A549 (cell line): ENCODE measurements around the gene MYOM1. TPM values are rescaled to one million over a fixed set of nuclear protein-coding genes. Genes with fewer than 3 reads are reported as not detected.
"Not testable (repeated sequence)": the region's sequence is repeated elsewhere in the genome, so short reads cannot be mapped to it uniquely, and the experiment has no call there.

Experiments
- ATAC-seq, 2 experiments: fragments of 200-7000 bp in 1 of 2; fragments of >200 bp in 1 of 2; cut with Nextera tagmentation in 1 of 2; cut with Tn5 transposase in 1 of 2; 3 replicates each; pipeline versions ENCODE4 v1.8.0 to v1.9.1; 2018 to 2020; ENCODE audit warnings: mild to moderate bottlenecking in 1 of 2, moderate library complexity in 1 of 2
- CTCF ChIA-PET: fragments of 300-600 bp; sonication (Branson Sonifier 250); formaldehyde crosslinking; extraction: SDS; loops from one replicate; lab custom pipeline; 2021; ENCODE audit warnings: antibody characterized with exemption, inconsistent platforms; lab: Yijun Ruan, JAX
- POLR2A ChIA-PET: fragments of 350-600 bp; formaldehyde crosslinking; extraction: SDS; loops from one replicate; lab custom pipeline; 2021; ENCODE audit warnings: antibody characterized with exemption, inconsistent platforms; lab: Yijun Ruan, JAX
- DNase-seq, 2 experiments: peaks; one replicate each; pipeline versions ENCODE4 v3.0.0 to v3.0.0-alpha.2; 2011 to 2016; ENCODE audit warnings: low read depth in 1 of 2, low spot score in 1 of 2
- FAIRE-seq: peaks from 2 replicates; lab custom pipeline; 2011; peaks lifted over from hg19 to GRCh38; lab: Jason Lieb, UNC
- H3K27ac ChIP-seq, 2 experiments: fragments of >200 bp; sonication (Bioruptor Twin); formaldehyde crosslinking; 3 replicates each; pipeline ENCODE4 v1.5.1; 2016 to 2017
- H3K4me1 ChIP-seq: fragments of >200 bp; sonication (Bioruptor Twin); formaldehyde crosslinking; 3 replicates; pipeline ENCODE4 v1.6.1; 2016
- H3K4me2 ChIP-seq: fragments of >200 bp; sonication (Bioruptor Twin); formaldehyde crosslinking; 3 replicates; pipeline ENCODE4 v1.6.1; 2016
- H3K4me3 ChIP-seq: fragments of >200 bp; sonication (Bioruptor Twin); formaldehyde crosslinking; 3 replicates; pipeline ENCODE4 v1.5.1; 2016
- H3K9me3 ChIP-seq: fragments of >200 bp; sonication (Bioruptor Twin); formaldehyde crosslinking; 3 replicates; pipeline ENCODE4 v1.6.1; 2016
- ATOH8 ChIP-seq: fragments of 250-450 bp; sonication (Bioruptor Pico); IDR thresholded peaks from 2 replicates; pipeline ENCODE4 v1.5.0; 2020; ENCODE audit warnings: low read depth, mild to moderate bottlenecking, moderate library complexity
- CBX2 ChIP-seq: fragments of 200-600 bp; sonication (generic); IDR thresholded peaks from 2 replicates; pipeline ENCODE4 v1.6.1; 2016; ENCODE audit warnings: low read depth, mild to moderate bottlenecking, borderline replicate concordance
- CBX8 ChIP-seq: fragments of 200-600 bp; sonication (generic); IDR thresholded peaks from 2 replicates; pipeline ENCODE4 v1.6.1; 2016
- CEBPB ChIP-seq, 2 experiments: fragments of >200 bp in 1 of 2; sonication (Bioruptor Twin) in 1 of 2; formaldehyde crosslinking in 1 of 2; IDR thresholded peaks; 2 replicates each; pipeline ENCODE4 v1.6.1; 2012 to 2016
- CHD4 ChIP-seq: fragments of 200-600 bp; sonication (generic); IDR thresholded peaks from 2 replicates; pipeline ENCODE4 v1.6.1; 2016; ENCODE audit warnings: antibody characterized with exemption, mild to moderate bottlenecking, borderline replicate concordance
- CTCF ChIP-seq: fragments of >200 bp; sonication (Bioruptor Twin); formaldehyde crosslinking; IDR thresholded peaks from 3 replicates; pipeline ENCODE4 v1.5.1; 2016
- ELK1 ChIP-seq: fragments of 150-350 bp; IDR thresholded peaks from 2 replicates; pipeline ENCODE4 v1.6.1; 2014; ENCODE audit warnings: low read depth, mild to moderate bottlenecking, low read length
- HMGXB4 ChIP-seq: fragments of 250-450 bp; sonication (Bioruptor Pico); IDR thresholded peaks from 2 replicates; pipeline ENCODE4 v1.5.0; 2021; ENCODE audit warnings: mild to moderate bottlenecking, moderate library complexity, borderline replicate concordance
- HOXA7 ChIP-seq: fragments of 250-450 bp; sonication (Bioruptor Pico); IDR thresholded peaks from 2 replicates; pipeline ENCODE4 v1.5.0; 2020; ENCODE audit warnings: mild to moderate bottlenecking, moderate library complexity
- HOXB5 ChIP-seq: fragments of 250-450 bp; sonication (Bioruptor Pico); IDR thresholded peaks from 2 replicates; pipeline ENCODE4 v1.5.0; 2020; ENCODE audit warnings: mild to moderate bottlenecking, moderate library complexity
- KDM5A ChIP-seq: fragments of 200-600 bp; sonication (generic); IDR thresholded peaks from 2 replicates; pipeline ENCODE4 v1.6.1; 2016; ENCODE audit warnings: antibody characterized with exemption, mild to moderate bottlenecking
- RCOR1 ChIP-seq: fragments of 150-350 bp; IDR thresholded peaks from 2 replicates; pipeline ENCODE4 v1.6.1; 2014; ENCODE audit warnings: antibody characterized with exemption, low read length, low read depth
- RFX5 ChIP-seq: fragments of 450-650 bp; IDR thresholded peaks from 2 replicates; pipeline ENCODE4 v1.7.1; 2014; ENCODE audit warnings: antibody characterized with exemption, mild to moderate bottlenecking, moderate library complexity
- TFCP2L1 ChIP-seq: fragments of 250-450 bp; sonication (Bioruptor Pico); IDR thresholded peaks from 2 replicates; pipeline ENCODE4 v1.5.0; 2021; ENCODE audit warnings: mild to moderate bottlenecking
- TP53 ChIP-seq: fragments of 250-450 bp; sonication (Bioruptor Pico); IDR thresholded peaks from 2 replicates; pipeline ENCODE4 v1.5.0; 2021; ENCODE audit warnings: mild to moderate bottlenecking, moderate library complexity
- ZFP36 ChIP-seq: fragments of 450-650 bp; IDR thresholded peaks from 2 replicates; pipeline ENCODE4 v1.6.1; 2014; ENCODE audit warnings: borderline replicate concordance; ENCODE audit not compliant: partially characterized antibody
- WGBS: methylation state at CpG from one replicate; pipeline ENCODE4 v1.1.6; 2017; ENCODE audit errors: missing lambda C conversion rate; 5-methylcytosine and 5-hydroxymethylcytosine counted together
- polyA plus RNA-seq, 4 experiments: library from polyadenylated mRNA; depleted of rRNA in 3 of 4; stranded (reverse); fragments of >200 nt; fragmentation: RNase III in 1 of 4; extraction: RNeasy Plus Mini Kit Qiagen cat#74134 plus additional on column Dnase treatment in 1 of 4; gene quantifications; 2 replicates in 3 of 4; 3 replicates in 1 of 4; pipeline ENCODE4 v1.2.3, GENCODE V29; 2011 to 2017

Gene MYOM1
- polyA plus RNA-seq, 2 of the 4 experiments (the other 2 are of a cell fraction): 0.18 to 0.30 TPM

GRCh38 chr18:3223356-3223755, 3.6 kb upstream of the MYOM1 start:
- CTCF ChIA-PET: no interaction called here
- no peak for DNase-seq
- WGBS: 70% methylated on average over 1 of the region's 1 CpG
- H3K4me3 ChIP-seq: no peak overlapping the region
- H3K9me3 ChIP-seq: no peaks in the 10 kb centered on the region
- FAIRE-seq: no peak
- H3K4me1 ChIP-seq: peaks cover 10% of the 10 kb centered on the region
- POLR2A ChIA-PET: no interaction called here
- TF ChIP-seq RCOR1 (no peak), RFX5 (no peak), KDM5A (no peak), CEBPB (IDR thresholded peaks at IDR 0.05) (no peak), CBX2 (no peak), HMGXB4 (CRISPR knock-in tag) (no peak), HOXA7 (no peak), TP53 (CRISPR knock-in tag) (no peak), ATOH8 (CRISPR knock-in tag) (no peak), TFCP2L1 (CRISPR knock-in tag) (no peak), CHD4 (no peak)
- no peak overlapping the region for H3K4me2 ChIP-seq
- no peak overlapping the region for H3K27ac ChIP-seq
- no peak for ATAC-seq

GRCh38 chr18:3221496-3221895, 1.7 kb upstream of the MYOM1 start:
- no peak overlapping the region for H3K4me3 ChIP-seq
- no peak for ATAC-seq
- CTCF ChIA-PET: interaction anchor here (1.2 kb wide), 1 partner anchor 24 kb away, joined by 4 read pairs; no protein-coding TSS in a partner anchor
- no peak overlapping the region for H3K27ac ChIP-seq
- no peak for DNase-seq
- POLR2A ChIA-PET: no interaction called here
- H3K4me1 ChIP-seq: peaks cover 23% of the 10 kb centered on the region
- no peak overlapping the region for H3K4me2 ChIP-seq
- TF ChIP-seq CTCF (no peak), ZFP36 (no peak), ELK1 (no peak), CEBPB (IDR thresholded peaks at IDR 0.05) (no peak), CBX8 (no peak), HOXB5 (CRISPR knock-in tag) (no peak)
- no peak for FAIRE-seq
- H3K9me3 ChIP-seq: no peaks in the 10 kb centered on the region
- 81% methylated on average over 6 of the region's 6 CpGs for WGBS

GRCh38 chr18:3220868-3221267, 1.1 kb upstream of the MYOM1 start:
- H3K4me1 ChIP-seq: peaks cover 23% of the 10 kb centered on the region
- H3K4me2 ChIP-seq, FAIRE-seq, H3K9me3 ChIP-seq, H3K4me3 ChIP-seq, DNase-seq, H3K27ac ChIP-seq, POLR2A ChIA-PET, ATAC-seq: not testable (repeated sequence)
- WGBS: 76% methylated on average over 4 of the region's 4 CpGs
- CTCF ChIA-PET: interaction anchor here (1.2 kb wide), 1 partner anchor 25 kb away, joined by 4 read pairs; no protein-coding TSS in a partner anchor
